Stimulated activated CD8-positive, alpha-beta memory T cell treated with anti-CD3 and anti-CD28 coated beads, Interleukin-12 subunit alpha, Interleukin-12 subunit beta, amount 100 ng/mL, for 1 hour (primary cell): ENCODE results near the gene ENO1.
"Not testable (repeated sequence)": the region's sequence is repeated elsewhere in the genome, so short reads cannot be mapped to it uniquely, and the experiment has no call there.

Source experiments
- DNase-seq: peaks from one replicate; pipeline ENCODE4 v3.0.0-alpha.2; 2020; ENCODE audit warnings: low read depth

Gene ENO1

DNA sequence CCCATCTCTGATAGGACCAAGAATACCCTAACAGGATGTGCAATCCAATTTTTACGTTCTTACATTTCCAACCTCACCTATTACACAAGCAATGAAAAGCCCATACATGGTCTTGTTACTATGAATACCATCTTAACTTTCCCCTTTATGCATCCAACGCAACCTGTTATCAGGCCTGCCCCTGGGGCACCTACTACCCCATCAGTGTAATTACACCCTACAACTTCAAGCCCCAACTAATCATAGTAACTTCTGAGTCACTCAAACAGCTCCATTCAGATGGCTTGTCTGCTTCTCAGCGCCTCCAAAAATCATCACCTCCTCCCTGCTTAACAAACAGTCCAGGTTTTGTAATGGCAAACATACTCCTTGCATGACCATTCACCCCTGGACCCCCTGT lies 18.3 kb upstream of the ENO1 start:
- not testable (repeated sequence) for DNase-seq

DNA sequence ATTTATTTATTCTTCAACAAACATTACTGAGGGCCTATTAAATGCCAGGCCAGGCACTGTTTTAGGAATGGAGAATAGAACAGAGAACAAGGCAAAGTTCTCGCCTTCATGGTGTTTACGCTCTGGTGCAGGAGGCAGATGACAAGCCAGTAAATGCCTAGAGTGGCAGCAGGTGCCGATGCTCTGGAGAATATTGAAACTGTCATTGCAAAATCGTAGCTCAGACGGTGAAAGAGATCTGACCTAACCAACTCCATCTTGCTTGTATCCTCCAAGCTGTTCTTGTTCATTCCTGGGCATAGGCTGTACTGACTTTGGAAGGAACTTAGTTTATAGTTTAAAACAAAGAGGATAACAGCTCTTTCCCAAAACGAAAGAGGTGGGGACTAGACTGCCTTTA lies 13.5 kb upstream of the ENO1 start:
- DNase-seq, result no peak

DNA sequence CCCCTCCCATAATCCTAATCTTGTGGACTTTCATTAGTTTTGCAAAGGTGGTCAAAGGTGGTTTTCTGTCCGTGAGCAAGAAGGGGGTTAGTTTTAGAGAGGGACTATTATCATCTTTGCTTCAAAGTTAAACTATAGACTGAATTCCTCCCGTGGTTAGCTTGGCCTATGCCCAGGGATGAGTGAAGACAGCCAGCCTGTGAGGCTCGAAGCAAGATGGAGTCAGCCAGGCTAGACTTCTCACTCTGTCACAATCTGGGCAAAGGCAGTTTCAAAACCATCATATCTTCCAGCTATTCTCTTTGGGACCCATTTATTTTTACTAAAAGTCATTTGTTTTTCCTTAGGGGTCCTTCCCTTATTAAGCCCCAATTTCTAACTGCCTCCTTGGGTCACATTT lies 12.9 kb upstream of the ENO1 start:
- DNase-seq, result no peak

GRCh38 chr1:8889925-8890785 lies 11.7 kb upstream of the ENO1 start:
- no peak for DNase-seq

DNA sequence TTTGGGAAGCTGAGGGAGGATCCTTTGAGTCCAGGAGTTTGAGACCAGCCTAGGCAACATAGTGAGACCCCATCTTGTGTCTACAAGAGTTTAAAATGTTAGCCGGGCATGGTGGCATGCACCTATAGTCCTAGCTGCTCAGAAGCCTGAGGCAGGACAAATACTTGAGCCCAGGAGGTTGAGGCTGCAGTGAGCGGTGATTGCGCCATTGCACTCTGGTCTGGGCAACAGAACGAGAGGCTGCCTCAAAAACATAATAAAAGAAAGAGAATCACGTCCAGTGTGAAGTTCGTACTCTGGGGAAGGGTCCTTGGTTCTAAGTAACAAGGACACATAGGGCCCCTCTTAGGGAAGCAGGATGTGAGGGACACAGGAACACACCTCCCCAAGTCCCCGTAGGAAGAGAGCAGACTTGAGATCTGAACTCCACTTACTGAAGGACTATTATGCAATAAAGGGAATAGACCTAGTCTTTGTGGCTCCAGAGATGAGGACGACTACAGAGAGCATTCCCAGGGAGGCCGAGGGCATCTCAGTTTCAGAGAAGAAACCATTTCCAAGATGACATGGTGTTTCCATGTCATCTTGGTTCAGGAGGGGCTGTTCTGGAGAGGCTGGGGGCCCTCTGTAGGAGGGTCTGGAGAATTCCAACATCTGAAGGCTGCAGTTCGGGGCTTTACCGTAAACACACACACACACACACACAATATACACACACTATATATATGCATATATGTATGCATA lies 10.8 kb upstream of the ENO1 start:
- DNase-seq, result no peak

GRCh38 chr1:8886589-8886988 lies 8.1 kb upstream of the ENO1 start:
- no peak for DNase-seq

- not testable (repeated sequence) for DNase-seq
Observed at GRCh38 chr1:8886031-8886524, 7.6 kb upstream of the ENO1 start.

DNA sequence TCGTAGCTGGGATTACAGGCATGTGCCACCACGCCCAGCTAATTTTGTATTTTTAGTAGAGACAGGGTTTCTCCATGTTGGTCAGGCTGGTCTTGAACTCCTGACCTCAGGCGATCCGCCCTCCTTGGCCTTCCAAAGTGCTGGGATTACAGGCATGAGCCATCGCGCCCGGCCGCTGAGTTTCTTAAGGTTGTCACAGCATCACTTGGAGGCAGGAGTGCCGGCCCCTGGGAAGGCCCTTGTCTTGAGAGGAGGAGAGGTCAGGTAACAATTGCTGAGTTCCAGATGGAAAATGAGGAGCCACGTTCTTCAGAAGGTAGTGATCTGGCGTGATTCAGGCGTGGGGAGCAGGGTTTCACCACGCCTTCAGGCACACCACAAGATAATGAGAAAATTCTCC lies 5.6 kb upstream of the ENO1 start:
- not testable (repeated sequence) for DNase-seq

DNA sequence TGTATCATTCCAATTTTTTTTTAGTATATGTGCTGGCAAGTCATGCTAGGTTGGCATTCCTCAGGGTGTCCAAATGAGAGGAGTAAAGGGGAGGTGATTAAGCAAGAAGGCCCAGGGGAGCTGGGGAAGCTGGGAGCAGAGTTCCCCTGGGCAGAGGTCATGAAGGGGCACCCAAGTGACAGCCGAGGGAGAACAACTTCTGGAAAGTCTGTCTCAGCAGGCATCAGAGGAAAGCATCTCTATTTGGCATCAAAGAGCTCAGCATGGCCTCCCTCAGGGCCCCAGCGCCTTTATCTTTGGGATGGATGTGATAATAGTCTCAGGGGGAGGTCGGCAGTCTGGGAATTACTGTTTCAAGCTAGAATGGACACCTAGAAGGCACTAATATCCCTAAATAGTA lies 5.0 kb upstream of the ENO1 start:
- no peak for DNase-seq

GRCh38 chr1:8879922-8880676 lies 1.6 kb upstream of the ENO1 start:
- no peak for DNase-seq

DNA sequence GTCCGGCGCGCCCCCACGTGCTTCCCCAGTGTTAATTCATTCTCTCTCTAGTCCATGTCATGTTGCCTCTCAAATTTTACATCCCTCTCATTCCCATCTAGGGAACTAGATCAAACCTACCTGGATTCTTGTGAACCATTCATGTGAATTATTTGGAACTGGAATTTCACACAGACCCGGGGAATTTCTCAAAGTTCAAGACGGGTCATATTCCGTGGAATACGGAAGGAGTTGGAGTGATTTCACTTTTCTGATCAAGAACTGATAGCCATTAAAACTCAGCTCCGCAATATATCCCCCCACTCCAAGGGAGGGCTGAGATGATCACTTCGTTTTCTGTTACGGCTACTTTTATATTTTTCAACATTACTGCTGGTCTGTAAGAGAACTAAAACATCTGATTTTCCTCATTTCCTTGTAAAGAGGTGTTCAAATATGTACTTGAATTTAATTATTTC lies 1.0 kb upstream of the ENO1 start:
- no peak for DNase-seq

DNA sequence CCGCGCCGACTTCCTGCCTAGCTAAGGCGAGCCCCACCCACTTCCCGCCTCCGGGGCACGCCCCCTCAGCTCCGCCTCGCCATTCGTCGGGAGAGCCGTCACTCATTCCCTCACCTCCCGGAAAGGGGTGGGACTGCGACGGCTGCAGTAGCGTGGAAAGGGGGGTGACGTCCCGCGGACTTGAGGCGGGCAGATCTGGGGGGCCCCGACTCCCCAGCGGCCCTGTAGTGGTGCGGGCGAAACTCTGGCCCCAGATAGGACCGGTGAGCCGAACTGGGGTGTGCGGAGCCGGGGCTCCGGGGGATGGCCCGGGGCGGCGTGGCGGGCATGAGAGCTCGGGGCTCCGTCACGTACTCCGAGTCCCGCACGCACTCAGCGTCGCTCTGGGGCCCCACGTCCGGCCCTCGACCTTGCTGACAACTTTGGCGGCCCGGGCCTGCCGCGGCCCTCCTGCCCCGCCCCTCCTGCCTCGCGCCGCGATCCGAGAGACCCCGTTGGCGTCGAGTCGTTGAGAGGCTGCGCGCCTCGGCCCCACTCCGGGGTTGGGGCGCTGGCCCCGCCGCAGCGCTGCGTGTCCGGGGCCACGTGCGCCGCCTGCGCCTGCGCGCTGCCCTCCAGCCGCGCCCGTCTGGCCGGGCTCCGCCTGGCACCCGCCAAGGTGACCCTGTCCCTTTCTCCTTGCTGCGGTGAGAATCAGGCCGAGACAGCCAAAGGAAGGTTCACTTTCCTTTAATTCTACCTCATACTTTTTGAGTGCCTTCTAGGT lies 395 bp upstream of the ENO1 start:
- DNase-seq, result peak; percentile 99

- no peak for DNase-seq
Observed at GRCh38 chr1:8876087-8876486, 2.4 kb downstream of the ENO1 start.

GRCh38 chr1:8875216-8875861 lies 3.1 kb downstream of the ENO1 start:
- no peak for DNase-seq

- no peak for DNase-seq
Observed at GRCh38 chr1:8874230-8875201, 4.0 kb downstream of the ENO1 start.

DNA sequence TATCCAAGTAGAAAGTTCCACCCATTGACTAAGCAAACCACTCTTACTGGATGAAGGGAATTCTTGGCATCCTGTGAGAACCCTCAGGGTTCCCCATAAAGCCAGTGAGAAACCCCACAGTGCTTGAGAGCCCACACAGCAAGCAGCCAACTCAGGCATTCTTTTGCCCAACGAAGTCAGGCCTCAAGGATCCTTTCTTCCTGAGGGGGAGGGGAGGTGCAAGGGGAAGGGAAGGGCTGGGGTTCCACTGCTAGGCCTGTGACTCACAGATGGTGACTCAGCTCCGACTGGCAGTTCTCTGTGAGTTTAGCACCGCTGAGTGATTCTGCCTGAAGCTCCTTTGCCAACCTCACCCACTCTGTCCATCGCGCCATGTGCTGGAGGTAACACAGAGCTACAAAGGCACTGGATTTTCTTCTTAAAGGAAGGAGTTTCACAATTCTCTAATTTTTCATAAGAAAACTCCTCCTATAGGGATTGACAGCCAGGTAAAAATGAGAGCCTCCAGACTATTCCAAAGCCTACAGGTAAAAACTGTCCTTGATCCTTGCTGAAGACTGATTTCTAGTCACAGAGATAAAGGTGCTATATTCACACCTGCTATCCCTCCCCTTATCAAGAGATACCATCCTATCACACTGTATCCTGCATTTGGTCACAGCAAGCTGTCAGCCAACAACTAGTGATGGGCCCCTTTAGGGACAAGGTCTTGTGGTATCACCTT lies 4.8 kb downstream of the ENO1 start:
- DNase-seq, result peak; percentile 66

GRCh38 chr1:8873001-8873400 lies 5.5 kb downstream of the ENO1 start:
- no peak for DNase-seq

DNA sequence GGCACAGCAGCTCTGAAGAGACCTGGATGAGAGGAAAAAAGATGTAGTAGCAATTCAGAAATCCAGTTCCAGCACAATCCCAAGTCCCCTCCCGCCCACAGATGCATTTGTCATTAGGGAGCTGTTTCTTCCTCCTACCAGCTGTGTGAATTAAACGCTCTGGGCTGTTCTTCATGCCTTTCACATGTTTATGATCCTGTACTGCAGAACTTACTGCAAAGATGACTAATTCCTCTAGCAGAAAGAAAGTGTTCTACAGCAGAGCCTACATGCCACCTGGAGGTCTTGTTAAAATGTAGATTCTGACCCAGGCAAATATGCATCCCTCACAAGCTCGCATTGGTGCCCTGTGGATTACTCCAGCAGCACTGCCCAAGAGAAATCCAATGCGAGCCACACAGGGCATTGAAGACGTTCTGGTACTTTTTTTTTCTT lies 6.5 kb downstream of the ENO1 start:
- DNase-seq, result no peak

- DNase-seq, result no peak
Observed at GRCh38 chr1:8871539-8871935, 6.9 kb downstream of the ENO1 start.
